ENCODE measurements around the gene RTN4RL1.
A peak's percentile ranks its signal among the peaks of the same experiment; 100 is the strongest.

Gene RTN4RL1

DNA sequence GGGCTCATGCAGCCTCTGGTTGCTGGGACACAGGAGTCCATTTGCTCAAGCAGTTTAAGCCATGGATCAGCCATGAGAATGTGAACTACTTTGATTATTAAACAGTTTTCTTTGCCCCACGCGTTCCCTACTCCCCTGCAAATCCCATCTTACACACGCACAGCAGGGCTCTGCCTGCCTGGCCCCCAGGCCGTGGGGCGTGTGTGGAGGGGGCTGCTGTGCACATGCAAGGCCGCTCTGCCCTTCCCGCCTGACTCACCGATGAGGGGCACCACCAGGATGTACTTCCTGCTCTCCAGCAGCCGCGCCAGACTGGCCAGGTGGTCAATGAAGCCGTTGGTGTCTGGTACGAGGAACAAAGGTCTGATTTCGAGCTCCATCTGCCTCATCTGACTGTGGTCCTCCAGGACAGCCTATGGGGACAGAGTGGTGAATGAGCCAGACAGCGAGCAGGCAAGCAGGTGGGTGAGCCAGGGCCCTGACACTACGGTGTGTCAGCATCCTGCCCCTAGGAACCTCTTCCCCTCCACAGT, 43.5 kb upstream of the RTN4RL1 start:
- POLR2A ChIA-PET, result interaction anchor here (0.9 to 3.4 kb wide), 10 partner anchors 12 to 176 kb away, joined by 3 to 38 read pairs (median 8); partner anchors contain the start of genes DPH1 and HIC1
- CTCF ChIA-PET, result interaction anchor here (0.9 to 8.9 kb wide), 11 partner anchors 8 to 213 kb away, joined by 3 to 86 read pairs (median 6); partner anchors contain the start of gene HIC1
- DNase-seq (ENCODE audit: low read depth, low spot score), result no peak
- no peak for TF ChIP-seq CTCF (IDR thresholded peaks at IDR 0.05; ENCODE audit: insufficient read depth, low read length, missing control alignments)
- no peak overlapping the region for H3K4me3 ChIP-seq (ENCODE audit: low read depth, low read length)

GRCh38 chr17:2068031-2068518, 42.9 kb upstream of the RTN4RL1 start:
- CTCF ChIA-PET, result interaction anchor here (0.6 to 8.9 kb wide), 14 partner anchors 9 to 268 kb away, joined by 3 to 86 read pairs (median 6); partner anchors contain the start of genes HIC1 and TSR1

GRCh38 chr17:2067608-2068024, 42.5 kb upstream of the RTN4RL1 start:
- POLR2A ChIA-PET, result interaction anchor here (0.6 to 3.4 kb wide), 10 partner anchors 11 to 184 kb away, joined by 3 to 38 read pairs (median 8); partner anchors contain the start of genes DPH1 and HIC1
- no peak overlapping the region for H3K4me3 ChIP-seq (ENCODE audit: low read depth, low read length)
- CTCF ChIA-PET, result interaction anchor here (0.6 to 8.9 kb wide), 15 partner anchors 9 to 269 kb away, joined by 3 to 86 read pairs (median 5); partner anchors contain the start of genes HIC1 and TSR1
- TF ChIP-seq CTCF (IDR thresholded peaks at IDR 0.05; ENCODE audit: insufficient read depth, low read length, missing control alignments), result no peak
- no peak for DNase-seq (ENCODE audit: low read depth, low spot score)

More at GRCh38 chr17:2068031-2068518, 42.9 kb upstream of the RTN4RL1 start:
- no peak overlapping the region for H3K4me3 ChIP-seq (ENCODE audit: low read depth, low read length)
- peak; percentile 84 for DNase-seq (ENCODE audit: low read depth, low spot score)
- peak; percentile 52 for TF ChIP-seq CTCF (IDR thresholded peaks at IDR 0.05; ENCODE audit: insufficient read depth, low read length, missing control alignments)
- POLR2A ChIA-PET, result interaction anchor here (0.6 to 3.4 kb wide), 10 partner anchors 11 to 184 kb away, joined by 3 to 38 read pairs (median 8); partner anchors contain the start of genes DPH1 and HIC1

GRCh38 chr17:2067048-2067561, 42.0 kb upstream of the RTN4RL1 start:
- TF ChIP-seq CTCF (IDR thresholded peaks at IDR 0.05; ENCODE audit: insufficient read depth, low read length, missing control alignments), result no peak
- DNase-seq (ENCODE audit: low read depth, low spot score), result no peak
- CTCF ChIA-PET, result interaction anchor here (0.7 to 8.9 kb wide), 12 partner anchors 11 to 182 kb away, joined by 3 to 86 read pairs (median 6); partner anchors contain the start of gene HIC1
- H3K4me3 ChIP-seq (ENCODE audit: low read depth, low read length), result no peak overlapping the region
- POLR2A ChIA-PET, result interaction anchor here (1.0 to 3.4 kb wide), 5 partner anchors 10 to 196 kb away, joined by 3 to 38 read pairs (median 14); partner anchors contain the start of gene HIC1

GRCh38 chr17:2065949-2066400, 40.8 kb upstream of the RTN4RL1 start:
- ChIA-PET POLR2A (interaction anchor here (1.0 to 1.6 kb wide), 3 partner anchors 115 to 198 kb away, joined by 3 to 4 read pairs (median 4); no protein-coding TSS in a partner anchor), CTCF (interaction anchor here (0.8 to 8.9 kb wide), 9 partner anchors 10 to 217 kb away, joined by 3 to 86 read pairs (median 4); partner anchors contain the start of gene HIC1)
- no peak for TF ChIP-seq CTCF (IDR thresholded peaks at IDR 0.05; ENCODE audit: insufficient read depth, low read length, missing control alignments)
- H3K4me3 ChIP-seq (ENCODE audit: low read depth, low read length), result no peak overlapping the region
- DNase-seq (ENCODE audit: low read depth, low spot score), result no peak

Measured in AG04449 (cell line).